IPS-NIHi11 (cell line): ENCODE data around the gene DDB1.

Experiments used
- DNase-seq: peaks from one replicate; pipeline ENCODE4 v3.0.0; 2012; ENCODE audit warnings: mixed read lengths, low spot score

The DDB1 gene

DNA sequence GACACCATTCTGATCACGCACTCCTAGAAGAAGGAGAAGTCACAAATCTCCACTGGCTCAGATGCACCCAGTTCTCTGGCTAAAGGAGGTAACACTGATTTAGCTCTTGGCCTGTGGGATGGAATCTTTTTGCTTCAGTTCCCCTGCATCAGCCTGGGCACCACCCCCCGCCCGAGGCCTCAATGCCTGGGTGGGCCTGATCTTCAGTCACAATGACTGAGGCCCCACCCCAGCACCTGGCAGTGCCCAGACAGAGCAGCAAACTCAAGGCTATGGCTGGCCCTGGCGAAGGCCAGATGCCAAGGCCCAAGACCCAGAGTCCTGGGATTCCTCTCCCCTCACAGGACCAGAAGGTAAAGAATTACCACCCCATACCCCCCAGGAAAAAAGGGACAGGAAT is 23.8 kb upstream of the DDB1 start:
- DNase-seq = no peak

DNA sequence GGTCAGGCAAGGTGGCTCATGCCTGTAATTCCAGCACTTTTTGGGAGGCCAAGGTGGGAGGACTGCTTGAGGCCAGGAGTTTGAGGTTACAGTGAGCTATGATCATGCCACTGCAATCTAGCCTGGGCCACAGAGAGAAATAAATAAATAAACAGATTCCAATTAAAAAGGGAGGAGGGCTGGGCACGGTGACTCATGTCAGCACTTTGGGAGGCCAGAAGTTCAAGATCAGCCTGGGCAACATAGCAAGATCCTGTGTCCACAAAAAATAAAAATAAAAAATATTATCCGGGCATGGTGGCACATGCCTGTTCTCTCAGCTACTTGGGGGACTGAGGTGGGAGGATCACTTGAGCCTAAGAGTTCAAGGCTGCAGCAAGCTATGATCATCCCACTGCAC is 21.3 kb upstream of the DDB1 start:
- DNase-seq = no peak

DNA sequence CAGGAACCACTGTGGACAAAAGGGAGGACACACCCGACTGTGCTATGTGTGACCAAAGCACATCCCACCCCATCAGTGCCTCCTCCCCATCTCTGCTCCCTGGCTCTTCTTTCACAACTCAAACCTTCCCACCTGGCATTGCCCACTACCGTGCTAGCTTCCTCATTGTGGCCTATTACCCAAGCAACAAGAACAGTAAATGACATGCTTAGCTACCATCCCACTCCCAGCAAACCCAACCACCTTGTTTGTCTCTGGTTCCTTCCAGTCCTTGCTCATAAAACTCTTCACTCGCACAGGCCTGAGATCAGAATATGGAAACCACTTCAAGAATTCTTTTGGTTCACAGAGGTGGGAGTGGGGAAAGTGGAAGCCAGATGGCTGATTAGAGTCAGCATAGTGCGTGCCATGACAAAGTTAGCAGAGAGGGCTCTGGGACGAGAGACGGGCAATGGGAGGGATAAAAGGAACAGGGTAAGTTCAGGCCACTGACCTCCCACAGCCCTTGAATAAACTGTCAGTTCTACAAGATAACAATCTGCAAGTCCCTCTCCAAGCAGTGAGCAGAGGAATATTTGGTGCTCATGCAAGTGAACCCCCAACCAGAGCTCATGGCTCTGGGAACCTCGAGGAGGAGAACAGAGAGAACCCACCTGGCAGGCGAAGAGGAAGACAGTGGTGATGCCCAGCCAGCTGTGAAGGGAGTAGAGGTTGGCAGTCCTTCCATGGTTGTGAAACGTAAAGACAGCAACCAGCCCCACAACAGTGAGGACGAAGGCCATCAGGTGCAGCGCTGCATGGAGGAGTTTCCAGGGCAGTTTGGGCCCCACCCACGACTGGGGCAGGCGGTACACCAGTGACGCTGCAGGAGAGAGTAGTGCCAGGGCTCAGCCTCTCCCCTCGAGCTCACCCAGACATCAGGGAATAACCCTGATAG is 20.5 kb upstream of the DDB1 start:
- DNase-seq = no peak

- no peak for DNase-seq
Observed at GRCh38 chr11:61352038-61352437, 19.1 kb upstream of the DDB1 start.

- DNase-seq = no peak
Observed at GRCh38 chr11:61350803-61351202, 17.9 kb upstream of the DDB1 start.

DNA sequence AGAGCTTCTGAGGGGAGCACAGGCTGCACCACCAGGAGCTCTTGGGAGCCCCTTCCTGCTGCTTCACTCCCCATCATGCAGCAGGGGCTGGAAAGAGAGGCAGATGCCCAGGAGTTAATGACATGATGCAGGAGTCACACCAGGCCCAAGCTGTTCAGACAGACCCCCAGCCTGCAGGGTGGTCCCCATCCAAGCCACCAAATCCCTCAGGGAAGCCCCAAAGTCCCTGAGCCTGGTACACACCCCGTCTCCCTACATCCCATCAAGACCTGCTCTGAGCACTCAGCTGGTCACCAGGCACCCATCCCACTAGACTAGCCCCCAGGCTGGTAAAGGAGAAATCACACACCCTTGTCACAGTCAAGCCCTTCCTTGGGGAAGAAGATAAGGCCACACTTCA is 17.4 kb upstream of the DDB1 start:
- DNase-seq = no peak

DNA sequence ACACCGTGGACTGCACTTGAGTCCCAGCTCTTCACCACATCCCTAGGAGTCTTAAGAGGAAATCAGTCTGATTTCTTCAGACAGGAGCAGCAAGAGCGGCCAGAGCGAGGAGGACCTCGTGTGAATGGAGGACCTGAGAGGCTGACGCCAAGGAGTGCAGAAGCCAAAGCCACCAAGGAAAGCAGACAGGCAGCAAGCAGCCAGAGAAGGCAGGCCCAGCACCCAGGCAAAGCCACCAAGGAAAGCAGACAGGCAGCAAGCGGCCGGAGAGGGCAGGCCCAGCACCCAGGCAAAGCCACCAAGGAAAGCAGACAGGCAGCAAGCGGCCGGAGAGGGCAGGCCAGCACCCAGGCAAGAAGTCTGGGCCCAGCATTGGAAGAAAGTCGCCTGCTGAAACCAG is 17.0 kb upstream of the DDB1 start:
- DNase-seq = no peak

DNA sequence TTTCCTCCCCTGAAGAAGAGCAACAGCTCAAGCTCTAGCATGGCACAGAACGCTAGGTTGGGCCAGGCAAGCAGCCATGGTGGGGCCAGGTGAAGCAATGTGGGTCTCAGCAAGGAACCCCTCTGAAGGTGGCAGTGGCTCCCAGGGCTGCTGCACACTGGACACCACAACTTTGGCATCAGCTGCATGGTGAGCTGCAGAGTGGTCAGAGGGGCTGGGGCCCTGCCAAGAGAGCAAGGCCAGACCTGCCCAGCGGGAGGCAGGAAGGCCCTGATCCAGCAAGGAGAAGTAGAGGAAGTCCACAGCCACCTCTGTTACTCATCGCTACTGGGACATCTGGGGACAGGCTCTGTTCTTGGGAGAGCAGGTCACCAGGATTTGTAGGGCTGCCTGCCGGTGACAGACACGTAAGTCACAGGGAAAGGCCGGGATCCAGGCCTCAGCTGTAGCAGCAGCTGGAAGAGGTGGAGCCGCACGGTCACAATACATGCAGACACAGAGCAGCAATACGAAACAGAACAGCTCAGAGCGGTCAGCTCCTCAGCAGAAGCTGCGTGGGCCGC is 16.4 kb upstream of the DDB1 start:
- no peak for DNase-seq

- DNase-seq = no peak
Observed at GRCh38 chr11:61347916-61348461, 15.1 kb upstream of the DDB1 start.

GRCh38 chr11:61345954-61346843 is 13.3 kb upstream of the DDB1 start:
- no peak for DNase-seq

GRCh38 chr11:61345170-61345610 is 12.3 kb upstream of the DDB1 start:
- DNase-seq = no peak

- no peak for DNase-seq
Observed at GRCh38 chr11:61343792-61344745, 11.2 kb upstream of the DDB1 start.

DNA sequence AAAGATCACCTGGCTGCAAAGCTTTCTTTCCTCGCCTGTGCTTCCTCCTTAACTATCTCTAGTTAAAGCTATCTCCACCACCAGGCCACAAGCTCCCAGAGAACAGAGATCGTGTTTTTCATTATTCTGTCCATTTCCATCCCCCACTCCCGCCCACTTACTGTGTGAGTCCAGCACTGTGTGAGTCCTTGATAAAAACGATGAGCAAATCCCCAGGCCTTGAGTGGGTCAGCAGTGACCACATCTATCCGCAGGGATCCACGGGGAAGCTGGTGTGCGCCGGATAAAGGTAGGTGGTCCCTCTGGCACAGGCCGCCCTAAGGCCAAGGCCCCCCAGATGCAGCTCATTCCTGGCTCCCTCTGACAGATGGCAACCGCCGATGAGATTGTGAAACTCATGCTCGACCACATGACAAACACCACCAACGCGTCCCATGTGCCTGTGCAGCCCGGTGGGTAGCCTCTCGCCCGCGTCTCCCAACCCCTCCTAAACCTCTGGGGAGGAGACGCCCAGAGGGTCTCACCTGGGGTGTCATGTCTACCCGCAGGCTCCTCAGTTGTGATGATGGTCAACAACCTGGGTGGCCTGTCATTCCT is 9.4 kb upstream of the DDB1 start:
- no peak for DNase-seq

DNA sequence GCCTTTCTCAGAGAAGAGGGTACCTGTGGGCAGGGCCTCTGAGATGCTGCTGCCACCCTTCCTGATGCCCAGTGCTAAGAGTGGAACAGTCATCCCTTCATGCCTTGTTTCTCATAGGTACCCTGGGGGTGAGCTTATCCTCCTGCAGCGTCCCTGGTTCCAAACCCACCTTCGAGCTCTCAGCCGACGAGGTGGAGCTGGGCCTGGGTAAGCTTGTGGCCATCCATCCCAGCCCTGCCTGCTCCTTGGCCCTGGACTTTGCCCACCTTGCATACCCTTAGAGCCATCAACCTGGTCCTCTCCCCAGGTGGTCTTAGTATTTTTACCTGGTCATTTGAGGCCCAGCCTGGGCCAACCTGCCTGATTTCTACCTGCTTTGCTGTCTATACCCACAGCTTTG is 8.8 kb upstream of the DDB1 start:
- DNase-seq = no peak

- DNase-seq = no peak
Observed at GRCh38 chr11:61340979-61341378, 8.1 kb upstream of the DDB1 start.

DNA sequence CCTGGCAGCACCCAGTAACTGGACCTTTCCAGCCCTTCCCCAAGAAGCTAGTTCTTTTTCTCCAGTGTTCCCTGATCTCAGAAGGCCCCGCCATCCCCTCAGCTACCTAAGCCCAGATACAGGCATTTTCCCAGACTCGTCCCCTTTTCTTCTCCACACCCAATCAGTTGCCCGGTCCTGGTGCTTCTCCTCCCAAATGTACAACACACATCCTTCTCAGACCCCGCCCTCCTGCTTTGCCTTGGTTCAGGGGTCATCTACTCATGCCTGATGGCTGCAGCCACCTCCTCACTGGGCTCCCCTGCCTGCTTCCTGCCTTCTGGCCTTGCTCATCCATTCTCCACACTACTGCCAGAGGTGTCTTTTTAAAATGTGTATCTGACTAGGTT is 6.6 kb upstream of the DDB1 start:
- DNase-seq = no peak

- DNase-seq = no peak
Observed at GRCh38 chr11:61338783-61339489, 6.0 kb upstream of the DDB1 start.

GRCh38 chr11:61337706-61338470 is 5.0 kb upstream of the DDB1 start:
- no peak for DNase-seq

- DNase-seq = peak; percentile 93
Observed at GRCh38 chr11:61336171-61336935, 3.4 kb upstream of the DDB1 start.
